Vagina (tissue), 2 donors: ENCODE results near the gene PTPN11.

Experiments
- CTCF ChIP-seq, 3 experiments: fragments of 450-650 bp in 2 of 3; fragments of 200-600 bp in 1 of 3; sonication (generic) in 1 of 3; IDR thresholded peaks; one replicate each; pipeline ENCODE4 v1.5.1; 2017 to 2019; ENCODE audit warnings: antibody characterized with exemption in 3 of 3, mild to moderate bottlenecking in 2 of 3, moderate library complexity in 2 of 3
- POLR2A ChIP-seq, 2 donors: fragments of 450-650 bp; IDR thresholded peaks; one replicate each; pipeline ENCODE4 v1.6.1; 2017; ENCODE audit warnings: antibody characterized with exemption in 2 of 2, mild to moderate bottlenecking in 2 of 2, moderate library complexity in 2 of 2
- POLR2AphosphoS5 ChIP-seq, 2 donors: sonication (generic); formaldehyde crosslinking; IDR thresholded peaks; one replicate each; pipeline ENCODE4 v1.9.0; 2017; ENCODE audit warnings: antibody characterized with exemption in 2 of 2, mild to moderate bottlenecking in 2 of 2, low read depth in 1 of 2; ENCODE audit not compliant: insufficient read depth in 1 of 2

GRCh38 chr12:112406519-112407488, 11.9 kb upstream of the PTPN11 start:
- no peak for TF ChIP-seq CTCF (IDR thresholded peaks at IDR 0.05)
- no peak for TF ChIP-seq POLR2A (IDR thresholded peaks at IDR 0.05)
- TF ChIP-seq POLR2AphosphoS5 (IDR thresholded peaks at IDR 0.05; ENCODE audit: insufficient read depth in 1 of 2, low read depth in 1 of 2), result no peak
